Smooth muscle cell (in vitro differentiated cells): ENCODE results near the gene BRME1. TPM values are rescaled to one million over a fixed set of nuclear protein-coding genes. Genes with fewer than 3 reads are reported as not detected.

Source experiments
- DNase-seq: peaks from one replicate; lab custom pipeline; 2025; ENCODE audit not compliant: unreplicated experiment; lab: John Stamatoyannopoulos, UW
- H2AFZ ChIP-seq: fragments of 200-600 bp; sonication (generic); 2 replicates; pipeline ENCODE4 v1.6.0; 2016; ENCODE audit warnings: antibody characterized with exemption, low read depth, mild to moderate bottlenecking
- H3F3A ChIP-seq: fragments of 200-600 bp; sonication (generic); 2 replicates; pipeline ENCODE4 v1.6.0; 2017; ENCODE audit warnings: antibody characterized with exemption, low read depth
- H3K27ac ChIP-seq: fragments of 200-600 bp; sonication (generic); 2 replicates; pipeline ENCODE4 v1.5.1; 2016; ENCODE audit warnings: low read depth, mild to moderate bottlenecking
- H3K27me3 ChIP-seq: fragments of 200-600 bp; sonication (generic); 2 replicates; pipeline ENCODE4 v1.6.1; 2016; ENCODE audit warnings: low read depth, mild to moderate bottlenecking
- H3K36me3 ChIP-seq: fragments of 200-600 bp; sonication (generic); 2 replicates; pipeline ENCODE4 v1.5.1; 2016; ENCODE audit warnings: low read depth
- H3K4me1 ChIP-seq: fragments of 200-600 bp; sonication (generic); 2 replicates; pipeline ENCODE4 v1.5.1; 2016; ENCODE audit warnings: low read depth
- H3K4me2 ChIP-seq: fragments of 200-600 bp; sonication (generic); 2 replicates; pipeline ENCODE4 v1.6.0; 2016; ENCODE audit warnings: mild to moderate bottlenecking
- H3K4me3 ChIP-seq: fragments of 200-600 bp; sonication (generic); 2 replicates; pipeline ENCODE4 v1.5.1; 2016; ENCODE audit warnings: mild to moderate bottlenecking
- H3K79me2 ChIP-seq: fragments of 200-600 bp; sonication (generic); 2 replicates; pipeline ENCODE4 v1.6.0; 2016; ENCODE audit warnings: low read depth, mild to moderate bottlenecking
- H3K9ac ChIP-seq: fragments of 200-600 bp; sonication (generic); 2 replicates; pipeline ENCODE4 v1.6.0; 2016; ENCODE audit warnings: low read depth
- H3K9me3 ChIP-seq: fragments of 200-600 bp; sonication (generic); replicated peaks from 2 replicates; pipeline ENCODE4 v1.5.1; 2016; ENCODE audit warnings: low read depth
- H4K20me1 ChIP-seq: fragments of 200-600 bp; sonication (generic); 2 replicates; pipeline ENCODE4 v1.6.0; 2016; ENCODE audit warnings: low read depth
- CTCF ChIP-seq: fragments of 200-600 bp; sonication (generic); IDR thresholded peaks from 2 replicates; pipeline ENCODE4 v1.5.1; 2017; ENCODE audit warnings: borderline replicate concordance, mild to moderate bottlenecking, antibody characterized with exemption; ENCODE audit not compliant: insufficient read depth, poor library complexity, severe bottlenecking
- WGBS: methylation state at CpG from one replicate; pipeline ENCODE4 v1.1.7; 2016; ENCODE audit warnings: low lambda C conversion rate; 5-methylcytosine and 5-hydroxymethylcytosine counted together
- polyA plus RNA-seq: library from polyadenylated mRNA; unstranded; fragments of >200 nt; fragmentation: Nextera tagmentation; extraction: Ambion mirVana; gene quantifications from 2 replicates; pipeline ENCODE4 v1.2.1, GENCODE V29; 2016
- total RNA-seq: library from RNA; depleted of rRNA; stranded (reverse); fragments of >200 nt; gene quantifications from 2 replicates; pipeline ENCODE4 v1.2.3, GENCODE V29; 2014

Gene BRME1
- total and polyA plus RNA-seq, 2 experiments from 2014 or later: 0.72 to 2.2 TPM

DNA sequence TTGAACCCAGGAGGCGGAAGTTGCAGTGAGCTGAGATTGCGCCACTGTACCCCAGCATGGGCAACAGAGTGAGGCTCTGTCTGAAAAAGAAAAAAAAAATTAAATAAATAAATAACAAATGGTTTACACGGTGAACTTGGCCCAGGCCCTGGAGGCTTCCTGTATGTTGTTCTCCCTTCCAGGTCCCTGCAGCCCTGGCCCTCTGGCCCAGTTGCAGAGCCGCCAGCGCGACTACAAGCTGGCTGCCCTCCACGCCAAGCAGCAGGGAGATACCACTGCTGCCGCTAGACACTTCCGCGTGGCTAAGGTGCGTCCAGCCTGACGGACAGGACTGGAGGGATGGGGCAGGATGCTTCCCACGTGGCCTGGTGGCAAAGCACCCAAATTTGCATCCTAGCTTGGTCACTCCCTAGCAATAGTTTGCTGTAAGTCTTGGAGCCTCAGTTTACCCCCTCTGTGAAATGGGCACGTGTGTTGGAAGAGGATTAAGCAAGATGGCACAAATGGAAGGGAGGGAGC is 12.0 kb upstream of the BRME1 start:
- H3K27me3 ChIP-seq: no peaks in the 10 kb centered on the region
- H3K79me2 ChIP-seq: no peaks in the 10 kb centered on the region
- 99% methylated on average over 14 of the region's 14 CpGs for WGBS
- no peak overlapping the region for H3K4me3 ChIP-seq
- no peaks in the 10 kb centered on the region for H3K36me3 ChIP-seq
- H3F3A ChIP-seq: no peaks in the 10 kb centered on the region
- no peak for TF ChIP-seq CTCF
- H2AFZ ChIP-seq: no peak overlapping the region
- no peaks in the 10 kb centered on the region for H3K4me1 ChIP-seq
- H3K4me2 ChIP-seq: no peak overlapping the region
- DNase-seq: no peak
- no peak overlapping the region for H3K9ac ChIP-seq
- no peaks in the 10 kb centered on the region for H4K20me1 ChIP-seq
- no peak overlapping the region for H3K27ac ChIP-seq
- no peaks in the 10 kb centered on the region for H3K9me3 ChIP-seq

DNA sequence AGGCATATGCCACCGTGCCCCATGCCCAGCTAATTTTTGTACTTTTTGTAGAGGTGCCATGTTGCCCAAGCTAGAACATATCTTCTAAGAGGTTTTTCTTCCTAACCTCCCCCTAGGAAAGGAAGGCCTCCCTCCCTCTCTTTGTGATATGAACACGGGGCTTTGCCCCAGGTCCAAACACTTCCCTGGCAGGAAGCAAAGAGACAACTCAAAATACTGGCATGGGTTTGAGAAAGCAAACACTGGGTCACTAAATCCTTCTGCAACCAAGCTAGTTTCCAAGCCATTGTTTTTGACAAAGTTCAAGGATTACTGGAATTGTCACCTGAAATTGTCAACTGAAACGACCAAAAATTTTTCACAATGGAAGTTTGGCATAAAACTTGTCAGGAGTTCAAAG is 8.9 kb upstream of the BRME1 start:
- no peaks in the 10 kb centered on the region for H4K20me1 ChIP-seq
- no peaks in the 10 kb centered on the region for H3K27me3 ChIP-seq
- 97% methylated on average over 3 of the region's 3 CpGs for WGBS
- no peaks in the 10 kb centered on the region for H3K4me1 ChIP-seq
- H3F3A ChIP-seq: no peaks in the 10 kb centered on the region
- no peak overlapping the region for H3K27ac ChIP-seq
- no peak for DNase-seq
- no peak overlapping the region for H3K9ac ChIP-seq
- H3K79me2 ChIP-seq: no peaks in the 10 kb centered on the region
- no peaks in the 10 kb centered on the region for H3K36me3 ChIP-seq
- H2AFZ ChIP-seq: no peak overlapping the region
- no peaks in the 10 kb centered on the region for H3K9me3 ChIP-seq
- no peak overlapping the region for H3K4me2 ChIP-seq
- no peak overlapping the region for H3K4me3 ChIP-seq
- no peak for TF ChIP-seq CTCF

DNA sequence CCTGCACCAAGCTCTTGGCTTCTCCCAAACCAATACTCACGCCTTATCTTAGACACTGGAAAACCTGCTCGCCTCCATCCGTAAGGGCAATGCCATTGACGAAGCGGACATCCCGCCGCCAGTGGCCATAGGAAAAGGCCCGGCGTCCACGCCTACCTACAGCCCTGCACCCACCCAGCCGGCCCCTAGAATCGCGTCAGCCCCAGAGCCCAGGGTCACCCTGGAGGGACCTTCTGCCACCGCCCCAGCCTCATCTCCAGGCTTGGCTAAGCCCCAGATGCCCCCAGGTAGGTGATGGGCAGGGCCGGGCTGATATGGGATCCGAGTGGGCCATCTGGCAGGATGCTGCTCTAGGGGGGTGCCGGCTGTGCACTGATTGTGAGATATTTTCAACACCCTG is 7.4 kb upstream of the BRME1 start:
- no peak for TF ChIP-seq CTCF

GRCh38 chr19:13909430-13909829 is 3.5 kb upstream of the BRME1 start:
- Histone ChIP-seq H3K27ac (no peak overlapping the region), H3K4me3 (no peak overlapping the region), H4K20me1 (no peaks in the 10 kb centered on the region), H2AFZ (no peak overlapping the region), H3F3A (no peaks in the 10 kb centered on the region), H3K27me3 (no peaks in the 10 kb centered on the region), H3K79me2 (peaks cover 3% of the 10 kb centered on the region), H3K36me3 (no peaks in the 10 kb centered on the region), H3K4me2 (no peak overlapping the region), H3K9ac (no peak overlapping the region), H3K9me3 (no peaks in the 10 kb centered on the region), H3K4me1 (peaks cover 8% of the 10 kb centered on the region)
- no peak for TF ChIP-seq CTCF
- no peak for DNase-seq
- WGBS: 100% methylated on average over 2 of the region's 2 CpGs

More for the DNA sequence above, 7.4 kb upstream of the BRME1 start:
- Histone ChIP-seq H3F3A (no peaks in the 10 kb centered on the region), H3K27ac (no peak overlapping the region), H3K4me3 (no peak overlapping the region), H3K36me3 (no peaks in the 10 kb centered on the region), H3K4me2 (no peak overlapping the region), H3K27me3 (no peaks in the 10 kb centered on the region), H3K4me1 (no peaks in the 10 kb centered on the region), H3K9ac (no peak overlapping the region), H3K79me2 (no peaks in the 10 kb centered on the region), H2AFZ (no peak overlapping the region), H4K20me1 (no peaks in the 10 kb centered on the region), H3K9me3 (no peaks in the 10 kb centered on the region)
- 97% methylated on average over 17 of the region's 17 CpGs for WGBS
- DNase-seq: no peak
